LNCaP clone FGC (cell line): ENCODE results near the gene SYF2.

ENCODE experiments used
- DNase-seq: peaks from one replicate; pipeline ENCODE4 v3.0.0-alpha.2; 2011; ENCODE audit warnings: low read depth
- H3K4me3 ChIP-seq: 2 replicates; pipeline ENCODE4 v1.5.1; 2011; ENCODE audit warnings: mild to moderate bottlenecking, low read depth, low read length, control low read depth
- TF ChIP-seq, protein P1 (sequence below): IDR thresholded peaks from 2 replicates; pipeline ENCODE4 v1.5.1; 2012; ENCODE audit warnings: mild to moderate bottlenecking; ENCODE audit not compliant: control insufficient read depth, insufficient read depth; ENCODE audit errors: extremely low read depth

Gene SYF2

DNA sequence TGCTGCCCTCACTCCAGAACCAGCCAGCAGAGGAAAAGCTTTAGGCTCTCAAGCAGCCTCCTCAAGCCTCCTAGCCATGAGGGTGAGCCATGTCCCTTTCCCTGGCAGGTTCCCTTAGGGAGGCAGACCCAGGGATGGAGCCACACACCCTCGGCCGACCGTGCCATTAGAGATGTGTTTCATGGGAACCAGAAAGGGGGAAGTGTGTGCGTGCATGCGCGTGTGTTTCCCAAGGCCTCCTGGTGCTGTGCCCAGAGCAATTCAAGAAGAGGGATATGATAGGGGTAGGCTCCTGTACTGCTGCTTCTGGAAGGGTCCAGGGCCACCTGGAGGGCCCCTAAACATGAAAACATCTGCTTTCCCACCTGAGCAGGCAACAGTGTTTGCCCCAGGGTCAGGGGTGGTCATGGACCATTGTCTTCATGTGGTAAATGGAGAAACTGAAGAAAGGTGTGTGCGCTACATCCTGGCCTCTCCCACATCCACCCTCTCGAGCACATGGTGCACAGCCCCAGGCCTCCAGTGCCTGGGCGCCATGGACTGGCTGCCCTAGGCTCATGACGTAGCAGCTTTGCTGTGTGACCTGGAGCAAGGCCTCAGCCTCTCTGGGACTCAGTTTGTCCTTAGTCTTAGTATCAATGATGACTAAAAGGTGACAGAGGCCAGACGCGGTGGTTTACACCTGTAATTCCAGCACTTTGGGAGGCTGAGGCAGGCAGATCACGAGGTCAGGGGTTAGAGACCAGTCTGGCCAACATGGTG, 48.1 kb downstream of the SYF2 start:
- TF ChIP-seq, protein P1, sequence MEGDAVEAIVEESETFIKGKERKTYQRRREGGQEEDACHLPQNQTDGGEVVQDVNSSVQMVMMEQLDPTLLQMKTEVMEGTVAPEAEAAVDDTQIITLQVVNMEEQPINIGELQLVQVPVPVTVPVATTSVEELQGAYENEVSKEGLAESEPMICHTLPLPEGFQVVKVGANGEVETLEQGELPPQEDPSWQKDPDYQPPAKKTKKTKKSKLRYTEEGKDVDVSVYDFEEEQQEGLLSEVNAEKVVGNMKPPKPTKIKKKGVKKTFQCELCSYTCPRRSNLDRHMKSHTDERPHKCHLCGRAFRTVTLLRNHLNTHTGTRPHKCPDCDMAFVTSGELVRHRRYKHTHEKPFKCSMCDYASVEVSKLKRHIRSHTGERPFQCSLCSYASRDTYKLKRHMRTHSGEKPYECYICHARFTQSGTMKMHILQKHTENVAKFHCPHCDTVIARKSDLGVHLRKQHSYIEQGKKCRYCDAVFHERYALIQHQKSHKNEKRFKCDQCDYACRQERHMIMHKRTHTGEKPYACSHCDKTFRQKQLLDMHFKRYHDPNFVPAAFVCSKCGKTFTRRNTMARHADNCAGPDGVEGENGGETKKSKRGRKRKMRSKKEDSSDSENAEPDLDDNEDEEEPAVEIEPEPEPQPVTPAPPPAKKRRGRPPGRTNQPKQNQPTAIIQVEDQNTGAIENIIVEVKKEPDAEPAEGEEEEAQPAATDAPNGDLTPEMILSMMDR: no peak
- no peak overlapping the region for H3K4me3 ChIP-seq
- no peak for DNase-seq

DNA sequence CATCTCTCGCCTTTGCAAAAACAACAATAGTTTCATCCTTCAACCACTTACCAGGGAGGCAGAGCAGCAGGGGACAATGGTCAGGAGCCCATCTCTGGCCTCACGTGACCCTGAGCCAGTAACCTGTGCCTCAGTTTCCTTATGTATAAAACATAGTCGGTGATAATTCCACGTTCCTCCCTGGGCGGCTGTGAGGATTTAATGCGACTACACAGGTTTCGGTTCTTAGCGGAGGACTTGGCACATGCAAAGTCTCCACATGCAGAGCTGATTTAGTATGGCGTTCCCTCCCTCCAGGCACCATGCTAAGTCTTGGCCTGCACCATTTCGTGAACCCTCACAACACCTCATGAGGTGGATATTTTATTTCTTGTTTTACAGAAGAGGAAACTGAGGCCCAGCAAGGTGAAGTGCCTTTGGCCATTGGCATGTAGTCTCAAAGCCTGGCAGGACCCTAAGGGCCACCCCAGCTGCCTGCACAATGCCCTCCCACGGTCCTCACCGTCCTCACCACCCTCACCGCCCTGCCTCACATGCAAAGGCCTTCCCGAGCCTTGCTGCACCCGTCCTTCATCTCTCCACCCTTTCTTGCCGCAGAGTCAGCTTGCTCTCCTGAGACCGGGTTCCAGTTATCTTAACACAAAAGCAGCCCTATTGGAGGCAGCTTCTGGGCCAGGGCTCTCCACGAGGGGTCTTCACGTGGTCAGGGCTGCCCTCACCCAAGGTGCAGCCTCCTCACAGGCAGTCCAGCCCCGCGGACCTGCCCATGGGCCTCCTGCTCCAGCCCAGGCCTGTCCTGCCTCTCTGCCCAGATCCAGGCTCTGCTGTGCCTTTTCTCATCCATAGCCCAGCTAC, 48.9 kb downstream of the SYF2 start:
- no peak overlapping the region for H3K4me3 ChIP-seq
- no peak for DNase-seq
- TF ChIP-seq, protein P1: no peak

DNA sequence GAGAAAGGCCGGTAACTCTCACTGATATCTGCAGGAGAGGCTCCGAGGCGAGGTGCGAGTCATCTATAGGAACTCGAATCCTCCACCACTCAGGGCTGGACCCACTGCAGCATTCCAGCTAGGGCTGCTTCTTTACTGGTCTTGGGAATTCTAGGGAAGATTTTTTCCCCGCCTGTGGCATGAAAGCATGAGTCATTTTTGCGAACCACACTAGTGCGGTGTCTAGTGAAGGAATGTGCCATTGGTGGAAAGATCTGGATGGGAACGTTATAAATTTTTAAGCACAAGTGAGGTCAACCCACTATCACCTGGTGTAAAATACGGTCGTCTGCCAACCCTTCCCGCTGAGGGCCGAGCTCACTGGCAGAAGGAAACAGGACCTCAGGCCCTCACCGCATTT, 49.7 kb downstream of the SYF2 start:
- DNase-seq: no peak
- TF ChIP-seq, protein P1: no peak
- H3K4me3 ChIP-seq: no peak overlapping the region

DNA sequence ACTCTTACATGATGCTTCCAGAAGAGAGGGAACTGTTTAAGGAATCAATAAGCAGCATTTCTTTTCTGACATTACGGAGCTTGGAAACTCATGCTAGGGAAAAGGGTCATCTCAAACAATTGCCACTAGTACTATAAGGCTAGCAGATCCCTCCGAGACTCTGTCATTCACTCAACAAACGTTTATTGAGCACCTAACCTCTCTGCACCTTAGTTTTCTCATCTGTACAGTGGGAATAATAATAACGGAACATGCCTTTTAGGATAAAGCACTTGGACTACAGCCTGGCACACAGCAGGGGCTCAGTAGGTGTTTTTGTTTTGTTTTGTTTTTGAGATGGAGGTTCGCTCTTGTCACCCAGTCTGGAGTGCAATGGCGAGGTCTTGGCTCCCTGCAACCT, 51.3 kb downstream of the SYF2 start:
- TF ChIP-seq, protein P1: no peak
- H3K4me3 ChIP-seq: no peak overlapping the region
- DNase-seq: no peak

DNA sequence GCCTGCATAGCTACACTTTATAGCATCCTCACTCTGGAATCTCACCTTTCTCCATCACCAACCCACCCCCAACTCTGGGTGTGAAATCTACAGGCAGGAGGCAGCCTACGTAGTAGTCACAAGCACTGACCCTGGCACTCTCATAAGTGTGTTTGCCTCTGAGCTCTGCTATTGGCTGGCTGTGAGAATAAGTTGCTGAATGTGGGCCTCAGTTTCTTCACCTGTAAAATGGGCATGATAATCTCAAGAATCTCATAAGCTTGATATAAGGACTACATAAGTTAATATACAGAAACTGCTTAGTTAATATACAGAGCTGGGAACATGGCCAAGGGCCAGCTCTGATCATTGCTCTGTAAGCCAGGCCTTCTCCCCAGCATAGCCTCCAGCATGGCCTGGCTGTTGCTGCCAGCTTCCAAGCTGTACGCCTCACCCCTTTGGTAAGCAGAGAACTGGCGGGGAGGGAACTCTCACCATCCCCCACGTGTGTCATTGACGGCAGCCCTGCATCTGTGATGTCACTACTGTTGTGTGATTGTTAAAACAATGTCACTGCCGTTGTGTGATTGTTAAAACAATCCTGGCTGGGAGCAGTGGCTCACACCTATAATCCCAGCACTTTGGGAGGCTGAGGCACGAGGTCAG, 53.3 kb downstream of the SYF2 start:
- TF ChIP-seq, protein P1: no peak
- no peak overlapping the region for H3K4me3 ChIP-seq
- no peak for DNase-seq

DNA sequence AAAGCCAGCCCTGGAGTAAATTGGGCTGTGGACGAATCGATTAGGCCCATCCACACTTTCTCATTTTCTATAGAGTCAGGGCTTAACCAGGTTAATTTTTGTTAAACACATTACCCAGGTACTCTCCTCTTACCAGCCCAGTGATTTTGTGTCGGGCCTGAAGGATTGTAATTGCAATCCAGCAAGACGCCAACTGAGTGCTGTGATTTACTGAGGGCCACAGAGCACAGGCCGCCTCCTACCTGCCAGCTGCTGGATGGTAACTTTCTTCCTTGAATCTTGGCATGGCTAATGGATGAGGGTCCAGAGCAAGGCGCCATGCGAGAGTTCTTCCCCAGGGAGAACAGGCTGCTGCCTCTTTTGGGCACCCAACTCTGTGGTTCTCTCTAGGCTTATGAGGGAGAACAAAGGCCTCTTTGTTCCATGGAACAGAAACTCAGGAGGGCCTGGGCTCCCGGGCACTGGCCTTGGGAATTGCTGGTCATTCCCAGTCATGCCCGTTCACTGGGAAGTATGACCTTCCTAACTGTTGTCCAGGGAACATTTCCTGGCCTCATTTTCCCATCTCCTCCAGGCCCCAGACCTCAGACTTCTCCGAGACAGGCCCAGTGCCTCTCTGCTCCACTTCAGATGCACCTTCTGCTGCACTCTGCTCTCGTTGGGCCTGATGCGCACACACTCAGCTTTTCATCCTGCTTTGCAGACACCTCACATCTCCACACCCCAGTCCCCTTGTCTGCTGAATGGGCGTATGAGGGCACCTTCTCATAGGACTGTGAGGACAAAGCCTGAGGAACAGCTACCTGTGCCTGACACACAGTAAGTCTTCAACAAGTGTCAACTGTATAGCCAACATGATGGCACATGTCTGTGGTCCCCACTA, 57.3 kb downstream of the SYF2 start:
- H3K4me3 ChIP-seq: no peak overlapping the region
- TF ChIP-seq, protein P1: no peak
- no peak for DNase-seq
